Caco-2 (cell line): ENCODE data around the gene SERPING1. TPM values are rescaled to one million over a fixed set of nuclear protein-coding genes. Genes with fewer than 3 reads are reported as not detected.

ENCODE experiments used
- BruUV-seq: library from RNA; stranded (reverse); fragments of 400-500 nt; replicated peaks from 2 replicates; lab custom pipeline; 2021; lab: Mats Ljungman, UMichigan
- CTCF ChIA-PET: fragments of 300-600 bp; sonication (Branson Sonifier 250); formaldehyde crosslinking; loops from one replicate; lab custom pipeline; 2022; ENCODE audit warnings: antibody characterized with exemption; lab: Charles Lee
- POLR2A ChIA-PET: fragments of 300-600 bp; sonication (Branson Sonifier 250); formaldehyde crosslinking; loops from one replicate; lab custom pipeline; 2022; ENCODE audit warnings: antibody characterized with exemption; lab: Charles Lee
- DNase-seq, 2 experiments: peaks; one replicate each; pipeline versions ENCODE4 v3.0.0 to v3.0.0-alpha.2; 2020 to 2022
- H3K27me3 ChIP-seq: replicated peaks from 2 replicates; pipeline ENCODE4 v1.6.0; 2011; ENCODE audit warnings: low read length; ENCODE audit not compliant: control insufficient read depth, insufficient read depth
- H3K36me3 ChIP-seq: 2 replicates; pipeline ENCODE4 v1.5.1; 2011; ENCODE audit warnings: low read length; ENCODE audit not compliant: control insufficient read depth, insufficient read depth
- H3K4me1 ChIP-seq: fragments of 250-450 bp; sonication (Bioruptor Pico); 2 replicates; pipeline ENCODE4 v1.5.1; 2020; ENCODE audit warnings: mild to moderate bottlenecking
- H3K4me3 ChIP-seq: 2 replicates; pipeline ENCODE4 v1.5.1; 2011; ENCODE audit warnings: low read depth, mild to moderate bottlenecking, control low read depth, low read length
- H3K9me3 ChIP-seq: fragments of 250-450 bp; sonication (Bioruptor Pico); 2 replicates; pipeline ENCODE4 v1.5.1; 2020; ENCODE audit warnings: mild to moderate bottlenecking, moderate library complexity
- H3K27ac Mint-ChIP-seq: one replicate; pipeline ENCODE4 v1.8.0; 2022; ENCODE audit warnings: mixed read lengths; ENCODE audit not compliant: unreplicated experiment
- H3K27me3 Mint-ChIP-seq: one replicate; pipeline ENCODE4 v1.8.0; 2022; ENCODE audit warnings: mixed read lengths; ENCODE audit not compliant: insufficient read depth, unreplicated experiment
- H3K36me3 Mint-ChIP-seq: one replicate; pipeline ENCODE4 v1.8.0; 2022; ENCODE audit warnings: mild to moderate bottlenecking, mixed read lengths; ENCODE audit not compliant: insufficient read depth, unreplicated experiment
- H3K4me1 Mint-ChIP-seq: one replicate; pipeline ENCODE4 v1.8.0; 2022; ENCODE audit warnings: low read depth, mixed read lengths; ENCODE audit not compliant: unreplicated experiment
- H3K4me3 Mint-ChIP-seq: one replicate; pipeline ENCODE4 v1.8.0; 2022; ENCODE audit warnings: mild to moderate bottlenecking, moderate library complexity, mixed read lengths; ENCODE audit not compliant: unreplicated experiment
- H3K9me3 Mint-ChIP-seq: one replicate; pipeline ENCODE4 v1.8.0; 2022; ENCODE audit warnings: mixed read lengths; ENCODE audit not compliant: unreplicated experiment
- CTCF ChIP-seq, 2 experiments: fragments of 200-600 bp in 1 of 2; IDR thresholded peaks; 1 replicate in 1 of 2; 2 replicates in 1 of 2; pipeline versions ENCODE4 v1.5.1 to v1.8.0; 2011 to 2022; ENCODE audit warnings: antibody characterized with exemption in 1 of 2, control low read depth in 1 of 2, inconsistent platforms in 1 of 2, low read depth in 1 of 2, low read length in 1 of 2, mild to moderate bottlenecking in 1 of 2, moderate library complexity in 1 of 2; ENCODE audit not compliant: insufficient read depth in 1 of 2, severe bottlenecking in 1 of 2, unreplicated experiment in 1 of 2
- intact Hi-C: fragments of 100-400 bp; cut with micrococcal nuclease; formaldehyde crosslinking; loops from one replicate; pipeline ENCODE4 v1.10.0; 2022; ENCODE audit not compliant: unreplicated experiment
- total RNA-seq: library from RNA; stranded (reverse); gene quantifications from 2 replicates; pipeline ENCODE4 v1.2.3, GENCODE V29; 2022

SERPING1 gene
- total RNA-seq, 1 experiment from 2014 or later: 3.8 TPM

DNA sequence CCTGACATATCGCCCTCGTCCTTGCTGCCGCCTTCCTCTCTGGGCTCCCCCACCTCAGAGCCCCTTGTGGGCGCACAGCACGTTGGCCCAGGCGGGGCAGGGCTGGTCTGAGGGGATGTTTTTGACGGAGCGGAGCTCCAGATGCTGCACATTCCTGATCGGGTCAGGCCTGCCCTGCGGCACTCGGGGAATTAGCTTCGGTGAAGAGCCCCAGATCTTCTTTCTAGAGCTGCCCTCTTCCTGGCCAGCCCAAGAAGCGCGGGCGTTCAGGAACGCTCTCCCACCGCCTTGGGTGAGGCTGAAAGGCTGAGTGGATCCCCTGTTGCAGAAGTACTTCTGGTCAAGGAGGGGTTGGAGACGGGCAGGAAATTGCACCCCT lies 40.1 kb downstream of the SERPING1 start:
- H3K36me3 Mint-ChIP-seq: no peaks in the 10 kb centered on the region
- peak overlapping the region; percentile 73 for H3K4me3 Mint-ChIP-seq
- TF ChIP-seq CTCF (IDR thresholded peaks at IDR 0.05; ENCODE audit: insufficient read depth in 1 of 2, low read depth in 1 of 2, low read length in 1 of 2, severe bottlenecking in 1 of 2, unreplicated experiment in 1 of 2): no peak
- BruUV-seq: no TSS peak
- POLR2A ChIA-PET: no interaction called here
- no peaks in the 10 kb centered on the region for H3K9me3 ChIP-seq
- H3K27me3 ChIP-seq: no peaks in the 10 kb centered on the region
- H3K4me3 ChIP-seq: no peak overlapping the region
- H3K4me1 ChIP-seq: peaks cover 25% of the 10 kb centered on the region
- no peaks in the 10 kb centered on the region for H3K9me3 Mint-ChIP-seq
- intact Hi-C loops: no loop called here
- DNase-seq: no peak
- peaks cover 7% of the 10 kb centered on the region for H3K4me1 Mint-ChIP-seq
- CTCF ChIA-PET: no interaction called here
- H3K36me3 ChIP-seq: no peaks in the 10 kb centered on the region
- no peaks in the 10 kb centered on the region for H3K27me3 Mint-ChIP-seq
- peak overlapping the region; percentile 71 for H3K27ac Mint-ChIP-seq

DNA sequence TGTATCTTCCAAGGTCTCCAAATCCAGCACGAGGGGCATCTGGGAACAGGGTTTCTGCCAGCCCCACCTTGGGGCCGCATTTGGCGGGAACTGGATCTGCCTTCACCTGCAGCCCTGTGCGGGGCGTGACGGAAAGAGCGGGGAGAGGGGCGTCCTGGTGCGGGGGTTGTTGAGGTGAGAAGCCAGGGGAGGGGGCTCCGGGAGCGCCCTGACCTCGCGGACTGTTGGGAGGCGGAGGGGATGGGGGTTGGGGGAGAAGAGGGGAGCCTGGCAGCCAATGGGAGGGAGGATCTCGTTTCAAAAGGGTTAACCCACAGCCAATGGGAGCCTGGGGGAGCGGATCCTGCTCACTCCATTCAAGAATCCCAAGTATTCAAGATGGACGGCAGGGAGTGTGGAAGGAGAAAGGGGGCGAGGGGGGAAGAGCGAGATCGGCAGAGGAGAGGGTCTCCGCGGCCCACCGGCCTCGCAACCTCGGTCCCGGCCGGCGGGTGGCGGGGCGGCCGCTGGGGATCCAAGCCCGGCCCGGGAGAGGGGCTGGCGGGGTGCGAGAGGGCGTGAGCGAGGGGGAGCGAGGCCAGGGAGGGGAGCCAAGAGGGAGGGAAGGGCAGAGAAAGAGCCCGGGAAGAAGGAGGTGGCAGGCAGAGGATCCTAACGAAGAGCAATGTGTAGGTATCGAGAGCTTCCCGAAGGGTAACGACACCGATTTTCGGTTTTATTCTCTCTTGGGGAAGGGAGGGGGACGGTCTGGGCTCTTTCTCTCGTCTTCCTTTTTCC lies 40.7 kb downstream of the SERPING1 start:
- no peaks in the 10 kb centered on the region for H3K27me3 Mint-ChIP-seq
- no peak for DNase-seq
- intact Hi-C loops: no loop called here
- CTCF ChIA-PET: no interaction called here
- H3K4me1 Mint-ChIP-seq: peaks cover 7% of the 10 kb centered on the region
- H3K27ac Mint-ChIP-seq: peak overlapping the region; percentile 71
- H3K9me3 Mint-ChIP-seq: no peaks in the 10 kb centered on the region
- peak overlapping the region; percentile 73 for H3K4me3 Mint-ChIP-seq
- no peaks in the 10 kb centered on the region for H3K9me3 ChIP-seq
- H3K36me3 Mint-ChIP-seq: no peaks in the 10 kb centered on the region
- no peaks in the 10 kb centered on the region for H3K36me3 ChIP-seq
- no peak for TF ChIP-seq CTCF (IDR thresholded peaks at IDR 0.05; ENCODE audit: insufficient read depth in 1 of 2, low read depth in 1 of 2, low read length in 1 of 2, severe bottlenecking in 1 of 2, unreplicated experiment in 1 of 2)
- BruUV-seq: no TSS peak
- H3K27me3 ChIP-seq: no peaks in the 10 kb centered on the region
- peaks cover 25% of the 10 kb centered on the region for H3K4me1 ChIP-seq
- POLR2A ChIA-PET: no interaction called here
- H3K4me3 ChIP-seq: no peak overlapping the region

- H3K4me3 ChIP-seq: no peak overlapping the region
- no peaks in the 10 kb centered on the region for H3K9me3 ChIP-seq
- Mint-ChIP-seq H3K4me3 (peak overlapping the region; percentile 73), H3K36me3 (peaks cover 6% of the 10 kb centered on the region), H3K27me3 (no peaks in the 10 kb centered on the region), H3K27ac (peak overlapping the region; percentile 71), H3K4me1 (peaks cover 7% of the 10 kb centered on the region), H3K9me3 (no peaks in the 10 kb centered on the region)
- TF ChIP-seq CTCF (IDR thresholded peaks at IDR 0.05; ENCODE audit: insufficient read depth in 1 of 2, low read depth in 1 of 2, low read length in 1 of 2, severe bottlenecking in 1 of 2, unreplicated experiment in 1 of 2): no peak
- H3K4me1 ChIP-seq: peaks cover 25% of the 10 kb centered on the region
- no TSS peak for BruUV-seq
- POLR2A ChIA-PET: no interaction called here
- DNase-seq: no peak
- no peaks in the 10 kb centered on the region for H3K27me3 ChIP-seq
- intact Hi-C loops: no loop called here
- CTCF ChIA-PET: interaction anchor here (0.9 to 3.4 kb wide), 3 partner anchors 70 to 293 kb away, joined by 4 to 82 read pairs (median 39); partner anchors contain the start of gene UBE2L6
- H3K36me3 ChIP-seq: no peaks in the 10 kb centered on the region
Measured at GRCh38 chr11:57638811-57639320, 41.4 kb downstream of the SERPING1 start.
